ENCODE measurements around the gene FGF12. TPM values are rescaled to one million over a fixed set of nuclear protein-coding genes. Genes with fewer than 3 reads are reported as not detected.

Gene FGF12
- total RNA-seq, 2 donors from 2014 or later: not detected

DNA sequence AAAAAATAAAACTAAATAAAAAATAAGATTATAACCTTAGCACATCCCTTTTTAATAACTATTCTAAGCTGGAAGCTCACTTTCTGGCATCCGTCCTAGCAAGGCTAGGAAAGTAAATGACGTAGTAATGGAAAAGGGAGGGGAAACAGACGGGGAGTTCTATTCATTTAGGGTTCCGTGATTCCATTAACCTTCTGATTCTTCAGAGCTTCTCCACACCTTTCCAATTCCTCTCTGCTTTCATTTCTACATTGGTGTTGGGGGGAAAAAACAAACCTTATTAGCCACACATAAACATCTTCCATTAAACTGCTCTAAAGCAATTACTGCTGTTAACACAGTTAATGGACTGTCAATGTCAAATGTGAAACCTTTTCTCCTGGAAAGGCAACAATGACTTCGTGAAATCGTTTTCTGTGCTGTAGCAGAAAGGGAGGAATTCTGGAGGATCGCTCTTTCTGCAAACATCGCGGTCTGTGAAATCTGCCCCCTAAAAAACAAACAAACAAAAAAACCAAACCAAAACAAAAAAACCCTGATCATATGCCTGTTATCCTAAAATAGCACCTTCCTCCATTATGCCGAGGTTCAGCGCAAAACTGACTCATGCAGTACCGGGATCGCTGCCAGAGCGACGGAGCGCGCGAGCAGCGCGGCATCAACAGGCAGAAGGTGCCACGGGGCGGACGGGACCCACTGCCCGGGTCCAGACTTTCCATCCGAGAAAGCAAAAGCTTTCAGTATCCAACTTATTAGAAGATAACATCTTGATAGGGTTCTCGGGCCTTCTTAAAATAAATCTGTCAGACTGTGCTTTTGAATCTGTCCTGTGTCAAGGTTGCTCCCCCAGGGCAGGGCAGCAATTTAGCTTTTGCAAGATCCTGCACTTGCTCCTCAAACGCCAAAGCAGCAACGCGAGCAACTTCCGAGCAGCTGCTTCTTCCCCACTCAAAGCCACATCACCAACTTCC is 156.2 kb downstream of the FGF12 start:
- no peak overlapping the region for H3K27ac Mint-ChIP-seq
- peak in 1 of 2 donors; percentile 44 for ATAC-seq
- peaks cover 0 to under 1% of the 10 kb centered on the region in 2 donors for H3K9me3 Mint-ChIP-seq
- H3K36me3 Mint-ChIP-seq: no peaks in the 10 kb centered on the region
- peak in 1 of 2 donors; percentile 5 for DNase-seq (ENCODE audit: low spot score in 2 of 2)

DNA sequence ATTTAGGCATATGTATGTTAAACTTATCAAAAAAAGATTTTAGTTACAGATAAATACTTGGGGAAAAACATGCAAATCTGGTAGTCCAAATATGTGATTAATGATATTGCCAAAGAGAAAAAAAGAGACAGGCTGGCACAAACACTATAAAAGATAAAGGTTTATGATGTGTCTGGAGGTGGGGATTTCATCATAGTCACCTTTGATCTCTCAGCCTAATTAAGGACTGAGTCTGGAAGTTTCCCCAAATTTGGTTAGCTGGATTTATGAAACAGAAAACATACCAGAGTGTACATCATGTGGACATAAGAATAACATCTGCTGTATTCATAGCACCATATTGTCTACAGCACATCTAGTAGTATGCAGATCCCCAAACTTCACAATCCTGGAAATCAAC is 157.0 kb downstream of the FGF12 start:
- no peak for ATAC-seq

DNA sequence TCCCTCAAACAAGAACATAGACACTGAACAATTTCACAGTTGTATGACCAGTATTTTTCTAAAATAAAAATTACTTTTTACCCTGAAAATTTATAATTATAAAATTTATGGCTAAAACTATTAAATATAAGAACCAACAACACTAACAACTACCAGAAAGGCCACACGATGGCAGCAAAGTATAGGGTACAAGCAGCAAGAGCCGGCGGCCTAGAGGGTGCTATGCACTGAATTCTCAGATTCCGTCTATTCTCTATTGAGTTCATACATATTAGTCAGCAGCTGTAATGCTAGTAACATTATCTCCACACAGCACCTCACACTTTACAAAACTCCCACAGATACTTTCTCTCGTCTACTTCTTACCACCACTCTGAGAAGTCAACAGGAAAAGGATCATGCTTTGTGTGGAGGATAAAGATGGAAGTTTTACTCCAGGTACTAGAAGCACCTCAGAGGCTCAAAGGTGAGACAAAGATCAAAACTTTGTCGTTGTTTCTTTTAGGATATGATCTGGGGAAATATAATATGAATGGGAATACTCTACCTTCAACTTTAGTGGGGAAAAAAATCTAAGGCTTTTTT is 160.5 kb downstream of the FGF12 start:
- no peaks in the 10 kb centered on the region for H3K36me3 Mint-ChIP-seq
- no peak overlapping the region for H3K27ac Mint-ChIP-seq
- ATAC-seq: peak; percentile 46 to 81
- peak in 1 of 2 donors; percentile 53 for DNase-seq (ENCODE audit: low spot score in 2 of 2)
- H3K9me3 Mint-ChIP-seq: no peaks in the 10 kb centered on the region

More for the DNA sequence above, 157.0 kb downstream of the FGF12 start:
- Mint-ChIP-seq H3K27ac (no peak overlapping the region), H3K9me3 (no peaks in the 10 kb centered on the region), H3K36me3 (no peaks in the 10 kb centered on the region)
- no peak for DNase-seq (ENCODE audit: low spot score in 2 of 2)

- no peaks in the 10 kb centered on the region for H3K9me3 Mint-ChIP-seq
- no peak for DNase-seq (ENCODE audit: low spot score in 2 of 2)
- no peak for ATAC-seq
Observed at GRCh38 chr3:192564611-192565010, 162.7 kb downstream of the FGF12 start.

GRCh38 chr3:192563417-192563816 is 163.9 kb downstream of the FGF12 start:
- no peaks in the 10 kb centered on the region for H3K9me3 Mint-ChIP-seq
- H3K27ac Mint-ChIP-seq: no peak overlapping the region
- DNase-seq (ENCODE audit: low spot score in 2 of 2): no peak
- no peaks in the 10 kb centered on the region for H3K36me3 Mint-ChIP-seq
- no peak for ATAC-seq

More at GRCh38 chr3:192564611-192565010, 162.7 kb downstream of the FGF12 start:
- H3K27ac Mint-ChIP-seq: no peak overlapping the region
- no peaks in the 10 kb centered on the region for H3K36me3 Mint-ChIP-seq

- Mint-ChIP-seq H3K9me3 (peaks cover 13 to 28% of the 10 kb centered on the region in 2 donors), H3K27ac (no peak overlapping the region), H3K36me3 (peaks cover 0 to 8% of the 10 kb centered on the region in 2 donors)
- DNase-seq (ENCODE audit: low spot score in 2 of 2): no peak
- no peak for ATAC-seq
Observed at GRCh38 chr3:192553707-192554106, 173.6 kb downstream of the FGF12 start.

DNA sequence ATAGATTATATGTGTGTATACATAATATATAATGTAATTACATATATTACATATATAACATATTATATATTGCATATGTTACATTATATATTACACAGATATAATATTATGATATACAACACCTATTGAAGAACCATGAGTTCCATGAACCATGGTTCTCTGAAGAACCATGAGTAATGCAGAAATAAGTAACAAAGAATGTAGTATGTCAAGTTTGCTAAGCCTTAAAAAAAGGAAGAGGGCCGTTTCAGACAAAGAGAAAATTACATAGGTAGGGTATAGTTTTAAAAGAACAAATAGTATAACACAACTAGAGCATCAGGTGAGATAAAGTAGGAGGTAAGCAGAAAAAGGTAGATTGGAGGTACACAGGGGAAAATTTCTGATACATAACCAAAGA is 177.0 kb downstream of the FGF12 start:
- Mint-ChIP-seq H3K9me3 (peaks cover 13 to 23% of the 10 kb centered on the region in 2 donors), H3K36me3 (peaks cover 0 to 8% of the 10 kb centered on the region in 2 donors), H3K27ac (no peak overlapping the region)
- DNase-seq (ENCODE audit: low spot score in 2 of 2) (no peak), ATAC-seq (no peak)

- ATAC-seq (no peak), DNase-seq (ENCODE audit: low spot score in 2 of 2) (no peak)
- Mint-ChIP-seq H3K9me3 (peaks cover 0 to 12% of the 10 kb centered on the region in 2 donors), H3K36me3 (peaks cover 0 to 13% of the 10 kb centered on the region in 2 donors), H3K27ac (no peak overlapping the region)
Observed at GRCh38 chr3:192545333-192545732, 182.0 kb downstream of the FGF12 start.

- ATAC-seq: no peak
Observed at GRCh38 chr3:192543163-192543562, 184.2 kb downstream of the FGF12 start.

GRCh38 chr3:192516820-192517219 is 210.5 kb downstream of the FGF12 start:
- Mint-ChIP-seq H3K36me3 (peaks cover 8 to 16% of the 10 kb centered on the region in 2 donors), H3K27ac (no peak overlapping the region), H3K9me3 (peaks cover 0 to 4% of the 10 kb centered on the region in 2 donors)
- DNase-seq (ENCODE audit: low spot score in 2 of 2) (no peak), ATAC-seq (no peak)

More at GRCh38 chr3:192543163-192543562, 184.2 kb downstream of the FGF12 start:
- Mint-ChIP-seq H3K36me3 (peaks cover 0 to 13% of the 10 kb centered on the region in 2 donors), H3K9me3 (peaks cover 0 to 11% of the 10 kb centered on the region in 2 donors), H3K27ac (no peak overlapping the region)
- no peak for DNase-seq (ENCODE audit: low spot score in 2 of 2)

- DNase-seq (ENCODE audit: low spot score in 2 of 2) (no peak), ATAC-seq (no peak)
- peaks cover 8 to 16% of the 10 kb centered on the region in 2 donors for H3K36me3 Mint-ChIP-seq
- H3K9me3 Mint-ChIP-seq: peaks cover 0 to 4% of the 10 kb centered on the region in 2 donors
- H3K27ac Mint-ChIP-seq: no peak overlapping the region
Observed at GRCh38 chr3:192515664-192516045, 211.7 kb downstream of the FGF12 start.

DNA sequence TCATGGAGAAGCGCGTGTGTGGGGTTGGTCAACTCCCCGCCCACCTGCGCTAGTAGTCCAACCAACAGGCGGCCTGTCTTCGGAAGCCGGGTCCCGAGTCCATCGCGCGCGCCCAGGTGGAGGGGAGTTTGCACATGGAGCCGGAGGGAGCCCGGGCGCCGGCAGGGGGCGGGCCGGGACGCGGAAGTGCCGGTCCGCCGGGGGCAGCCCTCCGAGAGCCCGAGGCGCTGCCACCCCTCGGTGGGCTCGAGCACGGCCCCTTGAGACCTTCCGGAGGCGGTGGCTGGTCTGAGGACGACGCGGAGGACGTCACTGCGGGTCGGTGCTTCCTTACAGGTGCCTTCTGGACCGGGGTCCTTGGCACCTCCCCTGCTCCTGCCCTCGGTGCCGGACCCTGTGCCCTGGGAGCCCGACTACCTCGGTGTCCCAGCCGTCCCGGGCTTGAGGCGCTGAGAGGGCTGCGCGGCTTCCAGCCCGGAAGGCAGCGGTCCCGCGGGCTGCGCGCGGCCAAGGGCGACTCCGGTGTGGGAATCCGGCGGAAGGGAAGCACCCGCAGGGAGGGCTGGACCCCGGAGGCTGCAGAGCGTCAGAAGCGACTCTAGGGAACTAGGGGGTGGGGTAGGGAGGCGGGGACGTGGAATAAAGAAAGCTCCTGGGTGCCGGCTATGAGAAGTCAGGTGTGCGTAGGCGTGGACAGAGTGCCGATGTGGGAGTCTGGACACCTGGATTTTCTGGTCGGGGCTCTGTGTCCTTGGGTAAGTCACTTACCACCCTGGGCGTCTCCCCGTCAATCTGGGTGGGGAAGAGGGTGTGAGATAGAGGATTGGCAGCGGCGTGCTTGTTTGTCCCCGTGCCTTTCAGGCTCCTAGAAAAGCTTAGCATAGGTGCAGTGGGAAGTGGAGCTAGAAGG is 212.3 kb downstream of the FGF12 start:
- Mint-ChIP-seq H3K27ac (no peak overlapping the region), H3K9me3 (peaks cover 0 to 4% of the 10 kb centered on the region in 2 donors), H3K36me3 (peaks cover 8 to 16% of the 10 kb centered on the region in 2 donors)
- DNase-seq (ENCODE audit: low spot score in 2 of 2) (no peak), ATAC-seq (peak in 1 of 2 donors; percentile 32)

DNA sequence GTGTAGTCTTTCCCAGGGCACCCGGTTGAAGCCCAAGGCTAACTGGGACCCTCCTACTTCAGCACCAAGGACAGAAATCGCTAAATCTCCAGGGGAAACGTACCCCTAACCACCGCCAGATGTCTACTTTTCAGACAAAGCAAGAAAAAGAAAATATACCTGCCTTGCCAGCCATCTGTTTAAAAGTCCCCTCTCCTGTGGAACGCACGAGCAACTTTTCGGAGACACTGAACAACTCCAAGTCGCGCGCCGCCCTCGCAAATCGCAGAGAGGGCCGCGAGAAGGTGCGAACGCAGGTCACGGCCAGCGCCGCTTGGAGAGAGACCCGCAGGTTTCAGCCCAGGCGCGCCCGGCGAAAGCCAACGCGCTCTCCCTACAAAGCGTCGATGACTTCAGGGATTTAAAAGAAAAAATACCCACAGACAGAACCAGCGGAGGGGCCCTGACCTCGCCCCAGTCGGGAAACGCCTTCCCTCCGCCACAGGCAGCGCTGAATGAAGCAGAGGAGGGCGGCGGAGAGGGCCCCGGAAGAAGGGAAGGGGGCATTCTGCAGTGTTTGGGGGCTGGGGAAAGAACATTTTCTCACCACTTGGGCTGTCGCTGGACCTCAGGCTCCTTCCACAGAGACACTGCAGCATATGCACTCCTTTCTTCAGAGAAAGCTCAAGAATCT is 213.1 kb downstream of the FGF12 start:
- DNase-seq (ENCODE audit: low spot score in 2 of 2) (no peak), ATAC-seq (no peak)
- Mint-ChIP-seq H3K27ac (no peak overlapping the region), H3K36me3 (peaks cover 8 to 16% of the 10 kb centered on the region in 2 donors), H3K9me3 (peaks cover 0 to 4% of the 10 kb centered on the region in 2 donors)

- Mint-ChIP-seq H3K27ac (no peak overlapping the region), H3K36me3 (no peaks in the 10 kb centered on the region), H3K9me3 (peaks cover 0 to 5% of the 10 kb centered on the region in 2 donors)
- DNase-seq (ENCODE audit: low spot score in 2 of 2): no peak
- no peak for ATAC-seq
Observed at GRCh38 chr3:192505731-192506130, 221.6 kb downstream of the FGF12 start.

- no peak overlapping the region for H3K27ac Mint-ChIP-seq
- no peaks in the 10 kb centered on the region for H3K36me3 Mint-ChIP-seq
- DNase-seq (ENCODE audit: low spot score in 2 of 2) (no peak), ATAC-seq (no peak)
- no peaks in the 10 kb centered on the region for H3K9me3 Mint-ChIP-seq
Observed at GRCh38 chr3:192501401-192501800, 225.9 kb downstream of the FGF12 start.

All from activated naive CD4-positive, alpha-beta T cell treated with anti-CD3 and anti-CD28 coated beads, Interleukin-2, amount 50 U/mL, for 72 hours (primary cell).